Subcutaneous adipose tissue (tissue), 4 donors: ENCODE measurements around the gene SLIT3. TPM values are rescaled to one million over a fixed set of nuclear protein-coding genes. Genes with fewer than 3 reads are reported as not detected.

Experiments
- total RNA-seq, 4 donors: library from RNA; depleted of rRNA; stranded (reverse); fragments of >200 nt; gene quantifications; one replicate each; pipeline ENCODE4 v1.1.0, GENCODE V29; 2016
- TF ChIP-seq, protein P1 (sequence below): fragments of 450-650 bp; IDR thresholded peaks from one replicate; pipeline ENCODE4 v1.5.1; 2016; ENCODE audit warnings: low read depth, mild to moderate bottlenecking, control low read depth, antibody characterized with exemption, moderate library complexity

SLIT3 gene
- total RNA-seq, 4 donors from 2014 or later: 48.1 to 163 (median 83.2) TPM

DNA sequence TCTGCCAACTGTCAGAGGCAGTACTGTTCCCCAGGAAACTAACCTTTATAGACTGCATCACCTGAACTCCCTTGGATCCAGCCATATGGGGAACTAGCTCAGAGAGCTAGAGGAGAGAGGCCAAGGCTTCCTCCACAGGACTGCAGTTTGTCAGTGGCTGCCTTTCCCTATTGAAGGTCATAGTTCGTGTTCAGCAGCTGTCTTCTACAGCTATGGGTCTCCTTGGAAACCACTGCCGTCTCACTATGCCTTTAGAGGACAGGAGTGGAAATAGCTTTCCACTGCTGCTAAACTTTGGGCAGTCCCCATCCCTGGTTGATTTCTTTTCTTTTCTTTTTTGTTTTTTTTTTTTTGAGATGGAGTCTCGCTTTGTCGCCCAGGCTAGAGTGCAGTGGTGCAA, 4.4 kb upstream of the SLIT3 start:
- TF ChIP-seq, protein P1, sequence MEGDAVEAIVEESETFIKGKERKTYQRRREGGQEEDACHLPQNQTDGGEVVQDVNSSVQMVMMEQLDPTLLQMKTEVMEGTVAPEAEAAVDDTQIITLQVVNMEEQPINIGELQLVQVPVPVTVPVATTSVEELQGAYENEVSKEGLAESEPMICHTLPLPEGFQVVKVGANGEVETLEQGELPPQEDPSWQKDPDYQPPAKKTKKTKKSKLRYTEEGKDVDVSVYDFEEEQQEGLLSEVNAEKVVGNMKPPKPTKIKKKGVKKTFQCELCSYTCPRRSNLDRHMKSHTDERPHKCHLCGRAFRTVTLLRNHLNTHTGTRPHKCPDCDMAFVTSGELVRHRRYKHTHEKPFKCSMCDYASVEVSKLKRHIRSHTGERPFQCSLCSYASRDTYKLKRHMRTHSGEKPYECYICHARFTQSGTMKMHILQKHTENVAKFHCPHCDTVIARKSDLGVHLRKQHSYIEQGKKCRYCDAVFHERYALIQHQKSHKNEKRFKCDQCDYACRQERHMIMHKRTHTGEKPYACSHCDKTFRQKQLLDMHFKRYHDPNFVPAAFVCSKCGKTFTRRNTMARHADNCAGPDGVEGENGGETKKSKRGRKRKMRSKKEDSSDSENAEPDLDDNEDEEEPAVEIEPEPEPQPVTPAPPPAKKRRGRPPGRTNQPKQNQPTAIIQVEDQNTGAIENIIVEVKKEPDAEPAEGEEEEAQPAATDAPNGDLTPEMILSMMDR: no peak

DNA sequence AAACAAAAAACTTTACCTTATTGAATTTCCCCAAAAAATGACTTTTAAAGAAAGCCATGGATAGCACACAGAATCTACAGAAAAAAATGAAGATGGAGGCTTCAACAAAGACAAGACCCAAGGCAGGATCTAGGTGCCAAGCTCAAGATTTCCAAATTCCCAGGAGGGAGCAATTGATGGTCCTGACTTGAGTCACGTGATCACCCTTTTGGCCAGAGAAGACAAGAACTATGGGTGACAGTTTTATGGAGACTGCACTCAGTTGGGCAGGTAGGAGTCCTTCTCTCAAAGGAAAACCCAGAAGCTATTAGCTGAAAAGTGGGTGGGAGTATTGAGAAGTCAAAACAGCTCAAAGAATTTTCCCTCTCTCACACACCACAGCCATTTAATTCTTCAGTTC, 3.2 kb upstream of the SLIT3 start:
- TF ChIP-seq, protein P1: no peak

DNA sequence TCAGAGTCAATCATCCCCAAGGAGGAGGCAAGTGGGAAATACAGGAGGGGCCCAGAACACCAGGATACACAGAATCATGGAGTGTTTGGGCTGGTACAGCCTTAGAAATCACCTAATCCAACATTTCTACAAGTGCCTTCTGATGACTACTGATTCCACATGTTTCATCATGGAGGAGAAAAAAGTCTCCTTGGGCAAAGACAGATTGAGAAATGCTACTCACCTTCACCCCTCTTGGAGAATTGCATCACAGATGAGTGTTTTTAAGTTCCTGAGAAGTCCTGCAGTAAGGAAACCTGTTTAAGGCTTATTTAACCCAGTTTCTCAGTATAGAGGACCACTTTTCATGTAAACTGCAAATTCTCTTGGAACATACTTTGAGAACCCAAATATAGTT, 2.2 kb upstream of the SLIT3 start:
- TF ChIP-seq, protein P1: no peak

DNA sequence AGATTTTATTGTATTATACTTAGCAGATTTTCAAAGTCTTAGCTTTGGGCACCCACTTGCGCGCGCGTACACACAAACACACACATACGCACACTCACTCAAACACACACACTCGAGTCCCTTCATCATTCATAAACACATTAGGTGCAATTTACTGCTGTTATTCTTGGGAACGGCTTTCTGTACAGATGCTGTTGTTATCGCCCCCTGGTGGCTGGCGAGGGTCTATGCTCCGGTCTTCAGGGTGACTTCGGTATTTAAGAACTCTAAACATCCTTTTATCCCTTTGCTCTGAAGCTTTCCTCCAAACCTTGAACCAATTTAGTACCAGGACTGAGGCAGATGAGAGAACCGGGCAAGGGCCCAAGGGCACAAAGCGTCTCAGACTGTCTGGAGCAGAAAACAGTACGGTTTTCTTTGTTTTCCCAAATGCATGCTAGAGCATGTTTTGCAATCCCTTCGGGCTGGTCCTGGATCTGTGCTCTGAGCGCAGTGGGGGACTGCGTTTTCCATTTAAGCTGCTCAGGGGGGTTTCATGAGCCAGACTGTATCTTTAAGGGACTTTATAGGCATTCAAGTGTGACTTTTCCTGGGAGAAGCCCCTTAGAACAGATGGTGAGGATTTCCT, 1.7 kb upstream of the SLIT3 start:
- TF ChIP-seq, protein P1: no peak

DNA sequence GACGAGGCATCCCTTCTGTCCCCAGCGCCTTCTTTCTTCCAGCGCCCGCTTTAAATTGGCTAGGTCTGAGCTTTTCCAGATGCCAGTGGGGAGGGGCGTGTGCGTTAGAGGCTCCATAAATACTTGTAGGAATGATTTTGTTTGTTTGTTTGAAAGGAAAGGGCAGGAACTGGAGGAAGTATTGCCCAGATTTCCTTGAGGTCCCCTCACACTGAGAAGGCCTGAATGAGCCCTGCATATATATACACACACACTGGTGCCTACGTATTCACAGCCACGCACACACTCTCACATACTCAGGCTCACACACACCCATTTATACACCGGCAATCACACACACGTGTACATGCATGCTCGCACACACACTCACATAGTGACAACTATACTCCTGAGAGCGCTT, 1.0 kb upstream of the SLIT3 start:
- TF ChIP-seq, protein P1: no peak

DNA sequence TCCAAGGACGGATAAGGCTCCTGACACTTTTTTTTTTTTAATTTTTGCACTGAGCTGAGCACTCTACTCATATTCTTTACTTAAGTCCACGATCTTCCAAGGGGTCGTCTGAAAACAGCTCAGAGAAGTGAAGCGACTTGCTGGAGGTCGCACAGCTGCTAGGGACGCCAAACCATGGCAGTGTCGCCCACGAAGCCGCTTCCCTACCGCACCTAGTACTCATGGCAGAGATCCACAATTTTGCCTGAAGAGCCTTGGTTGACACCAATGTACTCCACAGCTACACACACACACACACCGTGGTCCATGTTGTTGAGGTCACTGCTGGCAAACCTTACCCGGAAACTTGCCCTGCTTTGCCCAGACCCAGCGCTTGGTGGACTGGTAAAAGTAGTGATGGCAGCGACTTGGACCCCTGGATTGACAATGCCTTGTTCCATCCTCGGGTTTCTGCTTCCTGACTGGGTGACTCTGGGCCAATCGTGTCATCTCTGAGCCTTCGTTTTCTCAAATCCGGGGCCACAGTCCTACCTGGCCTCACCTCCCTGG, 521 bp upstream of the SLIT3 start:
- TF ChIP-seq, protein P1: no peak

DNA sequence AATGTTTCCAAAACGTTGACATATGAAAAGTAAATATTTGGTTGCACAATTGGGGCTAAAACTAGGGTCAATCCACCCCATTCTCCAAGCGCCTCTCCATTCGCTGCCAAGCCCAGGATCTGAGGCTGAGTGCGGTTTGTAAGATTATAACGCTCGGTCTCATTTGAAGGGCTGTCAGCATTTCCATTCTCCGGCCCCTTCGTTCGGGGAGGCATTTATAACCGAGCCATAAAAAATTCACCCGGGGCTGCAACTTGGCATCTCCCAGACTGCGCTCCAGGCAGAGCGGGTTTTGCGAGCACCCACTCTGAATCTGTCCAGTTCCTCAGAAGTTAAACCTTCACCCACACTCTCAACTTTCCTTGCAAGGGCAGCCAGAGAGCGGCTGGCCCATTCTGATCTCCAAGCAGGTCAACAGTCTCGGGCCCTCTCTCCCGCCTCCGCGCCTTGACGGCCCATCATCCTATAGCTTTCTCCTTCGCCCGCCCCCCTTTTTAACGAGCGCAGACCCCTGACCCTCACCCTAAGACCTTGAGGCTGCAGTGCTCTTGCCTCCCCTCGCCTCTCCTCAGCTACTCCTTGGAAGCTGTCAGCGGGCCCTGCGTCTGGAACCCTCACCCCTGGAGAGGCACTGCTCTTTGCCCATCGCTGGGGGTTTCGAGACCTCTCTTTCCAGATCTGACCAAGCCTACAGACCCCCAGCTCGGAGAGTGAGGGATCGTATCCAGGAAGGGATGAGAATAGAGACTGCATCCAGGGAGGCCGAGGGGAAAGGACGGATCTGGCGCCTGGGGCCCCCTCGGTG, 1.1 kb downstream of the SLIT3 start:
- TF ChIP-seq, protein P1: no peak
